HG03457 (cell line): ENCODE results near the gene PCSK2.
"Not testable (repeated sequence)": the region's sequence is repeated elsewhere in the genome, so short reads cannot be mapped to it uniquely, and the experiment has no call there.

Experiments
- ATAC-seq: cut with Tn5 transposase; IDR thresholded peaks from one replicate; pipeline ENCODE4 v1.9.1; 2021; ENCODE audit warnings: moderate number of reproducible peaks; ENCODE audit not compliant: unreplicated experiment

Gene PCSK2

GRCh38 chr20:17226410-17227218, at the start of gene PCSK2:
TSS of gene PCSK2 (plus strand) at chr20:17227040. CDS start at chr20:17227306, 266 bp downstream.
- ATAC-seq, result no peak

- no peak for ATAC-seq
These were observed 49.5 kb upstream of the PCSK2 start for GRCh38 chr20:17177341-17177740.

GRCh38 chr20:17179840-17180239, 47.0 kb upstream of the PCSK2 start:
- no peak for ATAC-seq

- ATAC-seq, result no peak
These were observed 36.7 kb upstream of the PCSK2 start for GRCh38 chr20:17189976-17190695.

GRCh38 chr20:17197041-17197440, 29.8 kb upstream of the PCSK2 start:
- no peak for ATAC-seq

- ATAC-seq, result no peak
These were observed 24.8 kb upstream of the PCSK2 start for GRCh38 chr20:17202030-17202429.

GRCh38 chr20:17202673-17203072, 24.2 kb upstream of the PCSK2 start:
- ATAC-seq, result no peak

- no peak for ATAC-seq
These were observed 21.6 kb upstream of the PCSK2 start for GRCh38 chr20:17205084-17205813.

- no peak for ATAC-seq
These were observed 16.5 kb upstream of the PCSK2 start for GRCh38 chr20:17210387-17210786.

GRCh38 chr20:17210983-17211382, 15.9 kb upstream of the PCSK2 start:
- no peak for ATAC-seq

GRCh38 chr20:17215167-17215566, 11.7 kb upstream of the PCSK2 start:
- ATAC-seq, result no peak

GRCh38 chr20:17219856-17220255, 7.0 kb upstream of the PCSK2 start:
- not testable (repeated sequence) for ATAC-seq

GRCh38 chr20:17223553-17223952, 3.3 kb upstream of the PCSK2 start:
- no peak for ATAC-seq

- no peak for ATAC-seq
These were observed 910 bp upstream of the PCSK2 start for GRCh38 chr20:17225851-17226409.

GRCh38 chr20:17227219-17227575, 357 bp downstream of the PCSK2 start:
- no peak for ATAC-seq

GRCh38 chr20:17227669-17228623, 1.1 kb downstream of the PCSK2 start:
- ATAC-seq, result no peak

- no peak for ATAC-seq
These were observed 1.8 kb downstream of the PCSK2 start for GRCh38 chr20:17228624-17229061.

- ATAC-seq, result no peak
These were observed 2.4 kb downstream of the PCSK2 start for GRCh38 chr20:17229256-17229655.

GRCh38 chr20:17233626-17234025, 6.8 kb downstream of the PCSK2 start:
- no peak for ATAC-seq

GRCh38 chr20:17236766-17237165, 9.9 kb downstream of the PCSK2 start:
- no peak for ATAC-seq
